GM21526 (cell line): ENCODE data around the gene RNF130.
A peak's percentile ranks its signal among the peaks of the same experiment; 100 is the strongest.

Source experiments
- ATAC-seq: cut with Tn5 transposase; IDR thresholded peaks from one replicate; pipeline ENCODE4 v1.9.1; 2021; ENCODE audit warnings: moderate library complexity; ENCODE audit not compliant: unreplicated experiment, low FRiP score

Gene RNF130

GRCh38 chr5:180071531-180072255 is at the start of gene RNF130:
Gene RNF130, minus strand, starts transcription at chr5:180071759. Its CDS starts 57 bp downstream, at chr5:180071702.
- peak; percentile 69 for ATAC-seq

- ATAC-seq, result no peak
Measured at GRCh38 chr5:180120237-180121101, 48.9 kb upstream of the RNF130 start.

GRCh38 chr5:180119903-180120236 is 48.3 kb upstream of the RNF130 start:
- no peak for ATAC-seq

- ATAC-seq, result no peak
Measured at GRCh38 chr5:180119031-180119902, 47.7 kb upstream of the RNF130 start.

- ATAC-seq, result no peak
Measured at GRCh38 chr5:180118391-180118791, 46.8 kb upstream of the RNF130 start.

GRCh38 chr5:180117000-180117725 is 45.6 kb upstream of the RNF130 start:
- no peak for ATAC-seq

- ATAC-seq, result no peak
Measured at GRCh38 chr5:180116077-180116999, 44.8 kb upstream of the RNF130 start.

GRCh38 chr5:180115326-180116076 is 43.9 kb upstream of the RNF130 start:
- ATAC-seq, result no peak

GRCh38 chr5:180114304-180115003 is 42.9 kb upstream of the RNF130 start:
- ATAC-seq, result no peak

- no peak for ATAC-seq
Measured at GRCh38 chr5:180113660-180114303, 42.2 kb upstream of the RNF130 start.

GRCh38 chr5:180112181-180112861 is 40.8 kb upstream of the RNF130 start:
- ATAC-seq, result no peak

- no peak for ATAC-seq
Measured at GRCh38 chr5:180111273-180112002, 39.9 kb upstream of the RNF130 start.

- no peak for ATAC-seq
Measured at GRCh38 chr5:180109920-180110319, 38.4 kb upstream of the RNF130 start.

GRCh38 chr5:180107005-180107404 is 35.4 kb upstream of the RNF130 start:
- ATAC-seq, result no peak

GRCh38 chr5:180105827-180106312 is 34.3 kb upstream of the RNF130 start:
- no peak for ATAC-seq

GRCh38 chr5:180104168-180104530 is 32.6 kb upstream of the RNF130 start:
- ATAC-seq, result no peak
